WTC11 (cell line): ENCODE results near the gene MAPKAP1. TPM values are rescaled to one million over a fixed set of nuclear protein-coding genes. Genes with fewer than 3 reads are reported as not detected.

Source experiments
- ATAC-seq: fragments of 200-7000 bp; cut with Tn5 transposase; 2 replicates; pipeline ENCODE4 v1.10.0; 2021; ENCODE audit warnings: mild to moderate bottlenecking, moderate library complexity
- CTCF ChIA-PET: fragments of 300-600 bp; sonication (Branson Sonifier 250); formaldehyde crosslinking; loops from one replicate; lab custom pipeline; 2021; ENCODE audit warnings: antibody characterized with exemption; lab: Charles Lee
- POLR2A ChIA-PET: fragments of 350-600 bp; sonication (Branson Sonifier 250); formaldehyde crosslinking; loops from one replicate; lab custom pipeline; 2021; ENCODE audit warnings: antibody characterized with exemption; lab: Charles Lee
- DNase-seq: peaks from one replicate; pipeline ENCODE4 v3.0.0; 2021; ENCODE audit warnings: low spot score
- H3K27ac Mint-ChIP-seq: 2 replicates; pipeline ENCODE4 v1.8.0; 2021; ENCODE audit warnings: mixed read lengths
- H3K27me3 Mint-ChIP-seq: 2 replicates; pipeline ENCODE4 v1.8.0; 2021; ENCODE audit warnings: low read depth, mild to moderate bottlenecking, moderate library complexity, mixed read lengths
- H3K36me3 Mint-ChIP-seq: 2 replicates; pipeline ENCODE4 v1.8.0; 2021; ENCODE audit warnings: mixed read lengths
- H3K4me1 Mint-ChIP-seq: 2 replicates; pipeline ENCODE4 v1.8.0; 2022; ENCODE audit warnings: mixed read lengths
- H3K4me3 Mint-ChIP-seq: 2 replicates; pipeline ENCODE4 v1.8.0; 2021; ENCODE audit warnings: mild to moderate bottlenecking, moderate library complexity, mixed read lengths
- H3K9me3 Mint-ChIP-seq: 2 replicates; pipeline ENCODE4 v1.8.0; 2021; ENCODE audit warnings: mixed read lengths
- NFE2L1 ChIP-seq: sonication (generic); formaldehyde crosslinking; IDR thresholded peaks from 2 replicates; pipeline ENCODE4 v1.8.1; 2023; ENCODE audit warnings: missing genetic modification reagents
- SP1 ChIP-seq: sonication (generic); formaldehyde crosslinking; conservative IDR thresholded peaks from 2 replicates; pipeline ENCODE4 v1.8.1; 2022; ENCODE audit warnings: missing genetic modification reagents
- total RNA-seq: library from RNA; stranded (reverse); gene quantifications from 3 replicates; pipeline ENCODE4 v1.2.3, GENCODE V29; 2021
- TF ChIP-seq, protein P1 (sequence below): sonication (generic); formaldehyde crosslinking; IDR thresholded peaks from 2 replicates; pipeline ENCODE4 v1.8.1; 2022; ENCODE audit warnings: missing genetic modification reagents, borderline replicate concordance
- TF ChIP-seq, protein P2 (sequence below): sonication (generic); formaldehyde crosslinking; IDR thresholded peaks from 2 replicates; pipeline ENCODE4 v1.8.1; 2023; ENCODE audit warnings: mild to moderate bottlenecking, missing genetic modification reagents, borderline replicate concordance
- TF ChIP-seq, protein P3 (sequence below): fragments of 250-450 bp; sonication (Bioruptor Pico); IDR thresholded peaks from 2 replicates; pipeline ENCODE4 v1.9.0; 2021; ENCODE audit warnings: mild to moderate bottlenecking, borderline replicate concordance
- TF ChIP-seq, protein P4 (sequence below): sonication (generic); formaldehyde crosslinking; IDR thresholded peaks from 2 replicates; pipeline ENCODE4 v1.8.1; 2022; ENCODE audit warnings: low read depth, missing genetic modification reagents, borderline replicate concordance
- TF ChIP-seq, protein P5 (sequence below): sonication (generic); formaldehyde crosslinking; IDR thresholded peaks from 2 replicates; pipeline ENCODE4 v1.8.0; 2022; ENCODE audit warnings: missing genetic modification reagents

The MAPKAP1 gene
- total RNA-seq, 1 experiment from 2014 or later = 111 TPM

DNA sequence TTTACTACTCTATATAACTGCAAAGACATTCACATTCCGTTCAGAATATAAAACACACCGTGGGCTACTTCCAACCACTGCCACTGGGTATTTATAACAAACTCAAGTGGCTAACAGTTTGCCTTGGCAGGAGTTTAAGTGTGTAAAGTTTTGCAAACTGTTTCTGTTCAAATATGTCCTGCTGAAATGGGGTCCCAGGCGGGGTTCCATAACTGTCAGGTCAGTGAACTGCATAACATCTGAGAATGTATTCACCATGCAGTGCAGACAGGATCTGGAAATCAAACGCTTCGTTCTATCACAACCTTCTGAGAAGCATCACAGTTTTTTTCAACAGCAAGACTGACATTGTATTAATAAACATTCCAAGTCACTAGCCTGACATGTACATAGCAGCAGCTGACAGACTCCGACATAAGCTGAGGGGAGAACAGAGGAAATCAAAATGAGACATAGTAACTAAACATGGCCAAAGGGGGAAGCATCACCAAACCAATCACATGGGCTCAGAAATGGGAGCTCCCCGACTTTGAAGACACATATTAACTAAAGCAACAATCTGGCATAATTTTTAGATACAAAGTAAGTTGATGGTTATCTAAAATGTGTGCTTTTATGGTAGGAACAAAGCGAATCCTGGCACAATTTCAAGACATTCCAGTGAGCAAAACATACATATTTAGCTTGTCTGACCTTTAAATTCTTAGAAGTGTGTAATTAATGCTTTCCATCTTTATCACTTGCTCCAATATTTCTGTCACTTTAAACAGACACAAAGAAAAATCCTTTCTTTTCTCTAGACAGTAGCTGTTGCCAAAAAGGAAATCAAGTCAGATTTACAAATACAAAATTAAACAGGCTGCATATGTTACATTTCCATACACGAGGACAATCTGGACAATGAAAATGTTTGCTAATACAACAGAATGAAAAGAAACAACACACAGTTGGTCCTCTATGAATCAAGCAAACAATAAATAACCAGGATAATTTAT lies 156.8 kb downstream of the MAPKAP1 start:
- no peak overlapping the region for H3K27ac Mint-ChIP-seq
- TF ChIP-seq, protein P1, sequence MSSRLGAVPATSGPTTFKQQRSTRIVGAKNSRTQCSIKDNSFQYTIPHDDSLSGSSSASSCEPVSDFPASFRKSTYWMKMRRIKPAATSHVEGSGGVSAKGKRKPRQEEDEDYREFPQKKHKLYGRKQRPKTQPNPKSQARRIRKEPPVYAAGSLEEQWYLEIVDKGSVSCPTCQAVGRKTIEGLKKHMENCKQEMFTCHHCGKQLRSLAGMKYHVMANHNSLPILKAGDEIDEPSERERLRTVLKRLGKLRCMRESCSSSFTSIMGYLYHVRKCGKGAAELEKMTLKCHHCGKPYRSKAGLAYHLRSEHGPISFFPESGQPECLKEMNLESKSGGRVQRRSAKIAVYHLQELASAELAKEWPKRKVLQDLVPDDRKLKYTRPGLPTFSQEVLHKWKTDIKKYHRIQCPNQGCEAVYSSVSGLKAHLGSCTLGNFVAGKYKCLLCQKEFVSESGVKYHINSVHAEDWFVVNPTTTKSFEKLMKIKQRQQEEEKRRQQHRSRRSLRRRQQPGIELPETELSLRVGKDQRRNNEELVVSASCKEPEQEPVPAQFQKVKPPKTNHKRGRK (CRISPR knock-in tag) = no peak
- no peak for TF ChIP-seq NFE2L1 (CRISPR knock-in tag)
- TF ChIP-seq, protein P2, sequence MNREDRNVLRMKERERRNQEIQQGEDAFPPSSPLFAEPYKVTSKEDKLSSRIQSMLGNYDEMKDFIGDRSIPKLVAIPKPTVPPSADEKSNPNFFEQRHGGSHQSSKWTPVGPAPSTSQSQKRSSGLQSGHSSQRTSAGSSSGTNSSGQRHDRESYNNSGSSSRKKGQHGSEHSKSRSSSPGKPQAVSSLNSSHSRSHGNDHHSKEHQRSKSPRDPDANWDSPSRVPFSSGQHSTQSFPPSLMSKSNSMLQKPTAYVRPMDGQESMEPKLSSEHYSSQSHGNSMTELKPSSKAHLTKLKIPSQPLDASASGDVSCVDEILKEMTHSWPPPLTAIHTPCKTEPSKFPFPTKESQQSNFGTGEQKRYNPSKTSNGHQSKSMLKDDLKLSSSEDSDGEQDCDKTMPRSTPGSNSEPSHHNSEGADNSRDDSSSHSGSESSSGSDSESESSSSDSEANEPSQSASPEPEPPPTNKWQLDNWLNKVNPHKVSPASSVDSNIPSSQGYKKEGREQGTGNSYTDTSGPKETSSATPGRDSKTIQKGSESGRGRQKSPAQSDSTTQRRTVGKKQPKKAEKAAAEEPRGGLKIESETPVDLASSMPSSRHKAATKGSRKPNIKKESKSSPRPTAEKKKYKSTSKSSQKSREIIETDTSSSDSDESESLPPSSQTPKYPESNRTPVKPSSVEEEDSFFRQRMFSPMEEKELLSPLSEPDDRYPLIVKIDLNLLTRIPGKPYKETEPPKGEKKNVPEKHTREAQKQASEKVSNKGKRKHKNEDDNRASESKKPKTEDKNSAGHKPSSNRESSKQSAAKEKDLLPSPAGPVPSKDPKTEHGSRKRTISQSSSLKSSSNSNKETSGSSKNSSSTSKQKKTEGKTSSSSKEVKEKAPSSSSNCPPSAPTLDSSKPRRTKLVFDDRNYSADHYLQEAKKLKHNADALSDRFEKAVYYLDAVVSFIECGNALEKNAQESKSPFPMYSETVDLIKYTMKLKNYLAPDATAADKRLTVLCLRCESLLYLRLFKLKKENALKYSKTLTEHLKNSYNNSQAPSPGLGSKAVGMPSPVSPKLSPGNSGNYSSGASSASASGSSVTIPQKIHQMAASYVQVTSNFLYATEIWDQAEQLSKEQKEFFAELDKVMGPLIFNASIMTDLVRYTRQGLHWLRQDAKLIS (CRISPR knock-in tag) = no peak
- TF ChIP-seq, protein P3, sequence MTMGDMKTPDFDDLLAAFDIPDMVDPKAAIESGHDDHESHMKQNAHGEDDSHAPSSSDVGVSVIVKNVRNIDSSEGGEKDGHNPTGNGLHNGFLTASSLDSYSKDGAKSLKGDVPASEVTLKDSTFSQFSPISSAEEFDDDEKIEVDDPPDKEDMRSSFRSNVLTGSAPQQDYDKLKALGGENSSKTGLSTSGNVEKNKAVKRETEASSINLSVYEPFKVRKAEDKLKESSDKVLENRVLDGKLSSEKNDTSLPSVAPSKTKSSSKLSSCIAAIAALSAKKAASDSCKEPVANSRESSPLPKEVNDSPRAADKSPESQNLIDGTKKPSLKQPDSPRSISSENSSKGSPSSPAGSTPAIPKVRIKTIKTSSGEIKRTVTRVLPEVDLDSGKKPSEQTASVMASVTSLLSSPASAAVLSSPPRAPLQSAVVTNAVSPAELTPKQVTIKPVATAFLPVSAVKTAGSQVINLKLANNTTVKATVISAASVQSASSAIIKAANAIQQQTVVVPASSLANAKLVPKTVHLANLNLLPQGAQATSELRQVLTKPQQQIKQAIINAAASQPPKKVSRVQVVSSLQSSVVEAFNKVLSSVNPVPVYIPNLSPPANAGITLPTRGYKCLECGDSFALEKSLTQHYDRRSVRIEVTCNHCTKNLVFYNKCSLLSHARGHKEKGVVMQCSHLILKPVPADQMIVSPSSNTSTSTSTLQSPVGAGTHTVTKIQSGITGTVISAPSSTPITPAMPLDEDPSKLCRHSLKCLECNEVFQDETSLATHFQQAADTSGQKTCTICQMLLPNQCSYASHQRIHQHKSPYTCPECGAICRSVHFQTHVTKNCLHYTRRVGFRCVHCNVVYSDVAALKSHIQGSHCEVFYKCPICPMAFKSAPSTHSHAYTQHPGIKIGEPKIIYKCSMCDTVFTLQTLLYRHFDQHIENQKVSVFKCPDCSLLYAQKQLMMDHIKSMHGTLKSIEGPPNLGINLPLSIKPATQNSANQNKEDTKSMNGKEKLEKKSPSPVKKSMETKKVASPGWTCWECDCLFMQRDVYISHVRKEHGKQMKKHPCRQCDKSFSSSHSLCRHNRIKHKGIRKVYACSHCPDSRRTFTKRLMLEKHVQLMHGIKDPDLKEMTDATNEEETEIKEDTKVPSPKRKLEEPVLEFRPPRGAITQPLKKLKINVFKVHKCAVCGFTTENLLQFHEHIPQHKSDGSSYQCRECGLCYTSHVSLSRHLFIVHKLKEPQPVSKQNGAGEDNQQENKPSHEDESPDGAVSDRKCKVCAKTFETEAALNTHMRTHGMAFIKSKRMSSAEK (CRISPR knock-in tag) = no peak
- TF ChIP-seq, protein P4, sequence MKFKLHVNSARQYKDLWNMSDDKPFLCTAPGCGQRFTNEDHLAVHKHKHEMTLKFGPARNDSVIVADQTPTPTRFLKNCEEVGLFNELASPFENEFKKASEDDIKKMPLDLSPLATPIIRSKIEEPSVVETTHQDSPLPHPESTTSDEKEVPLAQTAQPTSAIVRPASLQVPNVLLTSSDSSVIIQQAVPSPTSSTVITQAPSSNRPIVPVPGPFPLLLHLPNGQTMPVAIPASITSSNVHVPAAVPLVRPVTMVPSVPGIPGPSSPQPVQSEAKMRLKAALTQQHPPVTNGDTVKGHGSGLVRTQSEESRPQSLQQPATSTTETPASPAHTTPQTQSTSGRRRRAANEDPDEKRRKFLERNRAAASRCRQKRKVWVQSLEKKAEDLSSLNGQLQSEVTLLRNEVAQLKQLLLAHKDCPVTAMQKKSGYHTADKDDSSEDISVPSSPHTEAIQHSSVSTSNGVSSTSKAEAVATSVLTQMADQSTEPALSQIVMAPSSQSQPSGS (CRISPR knock-in tag) = no peak
- TF ChIP-seq, protein P5, sequence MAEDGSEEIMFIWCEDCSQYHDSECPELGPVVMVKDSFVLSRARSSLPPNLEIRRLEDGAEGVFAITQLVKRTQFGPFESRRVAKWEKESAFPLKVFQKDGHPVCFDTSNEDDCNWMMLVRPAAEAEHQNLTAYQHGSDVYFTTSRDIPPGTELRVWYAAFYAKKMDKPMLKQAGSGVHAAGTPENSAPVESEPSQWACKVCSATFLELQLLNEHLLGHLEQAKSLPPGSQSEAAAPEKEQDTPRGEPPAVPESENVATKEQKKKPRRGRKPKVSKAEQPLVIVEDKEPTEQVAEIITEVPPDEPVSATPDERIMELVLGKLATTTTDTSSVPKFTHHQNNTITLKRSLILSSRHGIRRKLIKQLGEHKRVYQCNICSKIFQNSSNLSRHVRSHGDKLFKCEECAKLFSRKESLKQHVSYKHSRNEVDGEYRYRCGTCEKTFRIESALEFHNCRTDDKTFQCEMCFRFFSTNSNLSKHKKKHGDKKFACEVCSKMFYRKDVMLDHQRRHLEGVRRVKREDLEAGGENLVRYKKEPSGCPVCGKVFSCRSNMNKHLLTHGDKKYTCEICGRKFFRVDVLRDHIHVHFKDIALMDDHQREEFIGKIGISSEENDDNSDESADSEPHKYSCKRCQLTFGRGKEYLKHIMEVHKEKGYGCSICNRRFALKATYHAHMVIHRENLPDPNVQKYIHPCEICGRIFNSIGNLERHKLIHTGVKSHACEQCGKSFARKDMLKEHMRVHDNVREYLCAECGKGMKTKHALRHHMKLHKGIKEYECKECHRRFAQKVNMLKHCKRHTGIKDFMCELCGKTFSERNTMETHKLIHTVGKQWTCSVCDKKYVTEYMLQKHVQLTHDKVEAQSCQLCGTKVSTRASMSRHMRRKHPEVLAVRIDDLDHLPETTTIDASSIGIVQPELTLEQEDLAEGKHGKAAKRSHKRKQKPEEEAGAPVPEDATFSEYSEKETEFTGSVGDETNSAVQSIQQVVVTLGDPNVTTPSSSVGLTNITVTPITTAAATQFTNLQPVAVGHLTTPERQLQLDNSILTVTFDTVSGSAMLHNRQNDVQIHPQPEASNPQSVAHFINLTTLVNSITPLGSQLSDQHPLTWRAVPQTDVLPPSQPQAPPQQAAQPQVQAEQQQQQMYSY (CRISPR knock-in tag) = no peak
- TF ChIP-seq SP1 (CRISPR knock-in tag) = no peak
- TF ChIP-seq, all 79 proteins: peak for 0
- Mint-ChIP-seq H3K4me3 (no peak overlapping the region), H3K9me3 (no peaks in the 10 kb centered on the region), H3K27me3 (no peaks in the 10 kb centered on the region), H3K4me1 (peaks cover 12% of the 10 kb centered on the region; the same call in 1 of the 2 replicates), H3K36me3 (no peaks in the 10 kb centered on the region)
- no peak for ATAC-seq
- DNase-seq = no peak
- CTCF ChIA-PET = no interaction called here
- POLR2A ChIA-PET = no interaction called here
